GM13977 (cell line): ENCODE results near the gene GALE.
"Not testable (repeated sequence)": the region's sequence is repeated elsewhere in the genome, so short reads cannot be mapped to it uniquely, and the experiment has no call there.

ENCODE experiments used
- DNase-seq: peaks from one replicate; pipeline ENCODE4 v3.0.0; 2012; ENCODE audit warnings: low spot score
- in situ Hi-C: fragments of 300-500 bp; cut with MboI; formaldehyde crosslinking; loops from one replicate; pipeline ENCODE4 v1.12.0; 2022; ENCODE audit warnings: low sequenced_read_pairs, low pct_unique_long_range_greater_than_20kb, mixed read lengths, inconsistent platforms; ENCODE audit not compliant: unreplicated experiment
- TF ChIP-seq, protein P1 (sequence below): IDR thresholded peaks from 2 replicates; pipeline ENCODE4 v1.5.1; 2012; ENCODE audit warnings: mild to moderate bottlenecking, control low read depth; ENCODE audit not compliant: insufficient read depth; ENCODE audit errors: extremely low read depth, missing control alignments

GALE gene

GRCh38 chr1:23800400-23801337 lies at the start of gene GALE:
Gene GALE, minus strand, starts transcription at chr1:23800754. Its CDS starts 1,747 bp downstream, at chr1:23799007.
- DNase-seq = peak; percentile 99
- TF ChIP-seq, protein P1, sequence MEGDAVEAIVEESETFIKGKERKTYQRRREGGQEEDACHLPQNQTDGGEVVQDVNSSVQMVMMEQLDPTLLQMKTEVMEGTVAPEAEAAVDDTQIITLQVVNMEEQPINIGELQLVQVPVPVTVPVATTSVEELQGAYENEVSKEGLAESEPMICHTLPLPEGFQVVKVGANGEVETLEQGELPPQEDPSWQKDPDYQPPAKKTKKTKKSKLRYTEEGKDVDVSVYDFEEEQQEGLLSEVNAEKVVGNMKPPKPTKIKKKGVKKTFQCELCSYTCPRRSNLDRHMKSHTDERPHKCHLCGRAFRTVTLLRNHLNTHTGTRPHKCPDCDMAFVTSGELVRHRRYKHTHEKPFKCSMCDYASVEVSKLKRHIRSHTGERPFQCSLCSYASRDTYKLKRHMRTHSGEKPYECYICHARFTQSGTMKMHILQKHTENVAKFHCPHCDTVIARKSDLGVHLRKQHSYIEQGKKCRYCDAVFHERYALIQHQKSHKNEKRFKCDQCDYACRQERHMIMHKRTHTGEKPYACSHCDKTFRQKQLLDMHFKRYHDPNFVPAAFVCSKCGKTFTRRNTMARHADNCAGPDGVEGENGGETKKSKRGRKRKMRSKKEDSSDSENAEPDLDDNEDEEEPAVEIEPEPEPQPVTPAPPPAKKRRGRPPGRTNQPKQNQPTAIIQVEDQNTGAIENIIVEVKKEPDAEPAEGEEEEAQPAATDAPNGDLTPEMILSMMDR = no peak
- in situ Hi-C loops = no loop called here

DNA sequence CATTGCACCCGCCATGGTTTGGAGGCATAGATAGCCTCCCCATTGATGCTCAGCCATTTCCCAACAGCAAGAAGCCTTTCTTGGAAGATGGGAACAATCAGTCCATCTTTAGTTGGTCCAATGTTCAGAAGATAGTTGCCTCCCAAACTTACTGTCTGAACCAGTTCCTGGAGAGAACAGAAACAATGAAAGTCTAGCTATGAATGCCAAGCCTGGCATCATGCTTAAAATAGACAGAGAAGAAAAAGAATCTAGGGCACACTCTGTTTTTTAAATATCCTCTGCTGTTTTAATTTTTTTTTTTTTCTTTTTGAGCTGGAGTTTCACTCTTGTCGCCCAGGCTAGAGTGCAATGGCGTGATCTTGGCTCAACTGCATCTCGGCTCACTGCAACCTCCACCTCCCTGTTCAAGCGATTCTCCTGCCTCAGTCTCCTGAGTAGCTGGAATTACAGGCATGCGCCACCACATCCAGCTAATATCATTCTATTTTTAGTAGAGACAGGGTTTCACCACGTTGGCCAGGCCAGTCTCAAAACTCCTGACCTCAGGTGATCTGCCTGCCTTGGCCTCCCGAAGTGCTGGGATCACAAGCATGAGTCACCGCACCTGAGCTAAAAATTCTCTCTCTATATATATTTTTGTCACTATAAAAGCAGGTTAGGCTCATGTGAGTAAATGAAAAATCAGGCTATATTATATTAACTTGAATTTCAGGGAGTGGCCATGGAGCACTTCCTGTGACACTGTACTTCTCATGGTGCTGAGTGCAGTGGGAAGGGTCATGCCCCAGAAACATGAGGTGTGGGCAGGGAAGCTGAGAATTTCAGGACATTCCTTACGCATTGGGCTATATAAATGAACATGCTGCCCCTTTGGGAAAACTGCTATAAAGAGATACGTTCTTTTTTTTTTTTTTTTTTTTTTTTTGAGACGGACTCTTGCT lies 48.4 kb upstream of the GALE start:
- no peak for DNase-seq
- in situ Hi-C loops = no loop called here
- TF ChIP-seq, protein P1 = no peak

DNA sequence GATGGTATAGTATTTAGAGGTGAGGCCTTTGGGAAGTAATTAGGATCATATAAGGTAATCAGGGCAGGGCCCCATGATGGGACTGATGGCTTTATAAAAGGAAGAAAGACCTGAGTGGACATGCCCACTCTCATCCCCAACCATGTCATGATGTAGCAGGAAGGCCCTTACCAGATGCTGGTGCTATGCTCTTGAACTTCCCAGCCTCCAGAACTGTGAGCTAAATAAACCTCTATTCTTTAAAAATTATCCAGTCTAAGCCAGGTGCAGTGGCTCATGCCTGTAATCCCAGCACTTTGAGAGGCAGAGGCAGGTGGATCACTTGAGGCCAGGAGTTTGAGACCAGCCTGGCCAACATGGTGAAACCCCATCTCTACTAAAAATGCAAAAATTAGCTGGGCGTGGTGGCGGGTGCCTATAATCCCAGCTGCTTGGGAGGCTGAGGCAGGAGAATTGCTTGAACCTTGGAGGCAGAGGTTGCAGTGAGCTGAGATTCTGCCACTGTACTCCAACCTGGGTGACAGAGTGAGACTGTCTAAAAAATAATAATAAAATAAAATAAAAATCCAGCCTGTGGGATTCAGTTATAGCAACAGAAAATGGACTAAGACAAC lies 47.0 kb upstream of the GALE start:
- DNase-seq, in situ Hi-C loops: not testable (repeated sequence)

DNA sequence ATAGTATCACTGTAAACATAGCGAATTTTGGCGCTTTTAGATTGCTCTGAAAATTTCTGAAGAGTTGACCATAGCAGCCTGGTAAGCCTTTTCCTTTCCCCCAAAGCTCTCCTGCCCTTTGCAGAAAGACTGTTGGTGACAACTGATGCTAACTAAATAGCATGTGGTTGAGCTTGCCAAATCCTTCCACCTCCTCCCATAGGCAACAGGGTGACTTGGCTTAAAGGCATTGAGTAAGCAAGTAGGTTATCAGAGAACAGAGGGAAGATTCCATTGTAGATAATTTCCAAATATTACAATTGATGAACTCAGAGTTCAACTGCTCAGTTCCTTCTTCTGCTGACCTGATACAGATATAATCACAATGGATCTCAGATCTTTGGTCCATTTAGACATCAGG lies 44.6 kb upstream of the GALE start:
- TF ChIP-seq, protein P1 = no peak
- no peak for DNase-seq
- in situ Hi-C loops = no loop called here

DNA sequence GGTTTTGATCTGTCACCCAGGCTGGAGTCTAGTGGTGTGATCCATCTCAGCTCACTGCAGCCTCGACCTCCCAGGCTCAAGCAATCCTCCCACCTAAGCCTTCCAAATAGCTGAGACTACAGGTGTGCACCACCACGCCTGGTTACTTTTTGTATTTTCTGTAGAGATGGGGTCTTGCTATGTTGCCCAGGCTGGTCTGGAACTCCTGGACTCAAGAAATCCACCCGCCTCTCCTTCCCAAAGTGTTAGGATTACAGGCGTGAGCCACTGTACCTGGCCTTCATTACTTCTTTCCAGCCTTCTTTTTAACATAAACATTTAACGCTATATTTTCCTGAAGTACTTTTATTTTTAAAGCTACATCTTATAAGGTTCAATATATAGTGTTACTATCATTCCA lies 43.1 kb upstream of the GALE start:
- in situ Hi-C loops = no loop called here
- TF ChIP-seq, protein P1 = no peak
- no peak for DNase-seq

DNA sequence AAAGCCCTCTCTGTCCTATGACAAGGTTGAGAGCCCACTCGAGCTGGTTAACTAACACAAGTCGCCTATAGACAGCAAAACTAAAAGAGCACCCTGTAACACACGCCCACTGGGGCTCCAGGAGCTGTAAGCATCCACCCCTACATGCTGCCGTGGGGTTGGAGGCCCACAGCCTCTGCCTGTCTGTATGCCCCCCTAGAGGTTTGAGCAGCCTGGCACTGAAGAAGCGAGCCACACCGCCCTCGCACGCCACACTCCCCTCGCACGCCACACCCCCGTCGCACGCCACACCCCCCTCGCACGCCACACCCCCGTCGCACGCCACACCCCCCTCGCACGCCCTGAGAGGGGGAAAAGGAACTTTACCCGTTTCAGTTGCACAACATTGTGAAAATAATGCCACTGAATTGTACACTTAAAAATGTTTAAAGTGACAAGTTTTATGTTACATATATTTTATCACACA lies 37.9 kb upstream of the GALE start:
- TF ChIP-seq, protein P1 = no peak
- in situ Hi-C loops = no loop called here

More for the DNA sequence above, 37.9 kb upstream of the GALE start:
- DNase-seq = peak; percentile 80
